ENCODE results near the gene LRTM2.
A peak's percentile ranks its signal among the peaks of the same experiment; 100 is the strongest.

The LRTM2 gene

GRCh38 chr12:1827826-1828805 lies 7.8 kb downstream of the LRTM2 start:
- DNase-seq: no peak

- DNase-seq: peak in 3 of 56 donors; percentile 22 to 49 (median 42)
These were observed 8.5 kb downstream of the LRTM2 start for GRCh38 chr12:1828856-1829255.

GRCh38 chr12:1829306-1829900 lies 9.0 kb downstream of the LRTM2 start:
- DNase-seq: no peak

GRCh38 chr12:1830401-1830845 lies 10.1 kb downstream of the LRTM2 start:
- no peak for DNase-seq

- DNase-seq: peak in 12 of 56 donors; percentile 22 to 60 (median 38)
These were observed 10.9 kb downstream of the LRTM2 start for GRCh38 chr12:1830981-1831963.

GRCh38 chr12:1832801-1833595 lies 12.6 kb downstream of the LRTM2 start:
- no peak for DNase-seq

GRCh38 chr12:1833596-1834028 lies 13.2 kb downstream of the LRTM2 start:
- no peak for DNase-seq

GRCh38 chr12:1834186-1834925 lies 14.0 kb downstream of the LRTM2 start:
- no peak for DNase-seq

- DNase-seq: no peak
These were observed 15.1 kb downstream of the LRTM2 start for GRCh38 chr12:1835211-1836131.

- no peak for DNase-seq
These were observed 16.0 kb downstream of the LRTM2 start for GRCh38 chr12:1836241-1836803.

GRCh38 chr12:1836854-1837421 lies 16.6 kb downstream of the LRTM2 start:
- peak in 48 of 56 donors; percentile 19 to 80 (median 56) for DNase-seq

GRCh38 chr12:1837541-1838204 lies 17.3 kb downstream of the LRTM2 start:
- no peak for DNase-seq

GRCh38 chr12:1838205-1838993 lies 18.0 kb downstream of the LRTM2 start:
- peak in 17 of 56 donors; percentile 22 to 65 (median 42) for DNase-seq

GRCh38 chr12:1838994-1839365 lies 18.6 kb downstream of the LRTM2 start:
- DNase-seq: no peak

GRCh38 chr12:1839464-1839863 lies 19.1 kb downstream of the LRTM2 start:
- no peak for DNase-seq
